Stimulated activated CD4-positive, alpha-beta T cell treated with anti-CD3 and anti-CD28 coated beads, Interleukin-15, amount 100 ng/mL, for 24 hours (primary cell): Measurements from ENCODE around the gene PLXNB2.

Experiments
- DNase-seq: peaks from one replicate; pipeline ENCODE4 v3.0.0-alpha.2; 2020

Gene PLXNB2

GRCh38 chr22:50225200-50225969, 82.1 kb downstream of the PLXNB2 start:
- DNase-seq = no peak
